OCI-LY3 (cell line): Measurements from ENCODE around the gene CPZ.

Experiments
- H2AFZ ChIP-seq: fragments of 200-600, 300-600 bp; shearing (Covaris generic); 2 replicates; pipeline ENCODE4 v1.6.0; 2014; ENCODE audit warnings: antibody characterized with exemption, low read depth, low read length
- H3K27ac ChIP-seq: fragments of 200-600, 300-600 bp; sonication (generic); 2 replicates; pipeline ENCODE4 v1.5.1; 2014; ENCODE audit warnings: mild to moderate bottlenecking, low read length, moderate library complexity, mixed read lengths
- H3K27me3 ChIP-seq: fragments of 200-600, 300-600 bp; sonication (generic); 2 replicates; pipeline ENCODE4 v1.6.1; 2014; ENCODE audit warnings: low read depth, low read length, mixed read lengths
- H3K36me3 ChIP-seq: fragments of 200-600, 300-600 bp; sonication (generic); replicated peaks from 2 replicates; pipeline ENCODE3; 2014; ENCODE audit warnings: low read depth, low read length, mixed read lengths
- H3K4me1 ChIP-seq: fragments of 300-600, 200-600 bp; sonication (generic); 2 replicates; pipeline ENCODE4 v1.6.1; 2014; ENCODE audit warnings: low read length, mixed read lengths
- H3K4me2 ChIP-seq: fragments of 200-600, 300-600 bp; sonication (generic); 2 replicates; pipeline ENCODE4 v1.6.1; 2014; ENCODE audit warnings: low read length, mixed read lengths
- H3K4me3 ChIP-seq: fragments of 300-600, 200-600 bp; sonication (generic); 2 replicates; pipeline ENCODE4 v1.5.1; 2014; ENCODE audit warnings: antibody characterized with exemption, mild to moderate bottlenecking, low read length, moderate library complexity
- H3K79me2 ChIP-seq: fragments of 300-600, 200-600 bp; shearing (Covaris generic); 2 replicates; pipeline ENCODE4 v1.6.1; 2014; ENCODE audit warnings: mild to moderate bottlenecking, low read length, mixed read lengths
- H3K9ac ChIP-seq: fragments of 300-600, 200-600 bp; shearing (Covaris generic); 2 replicates; pipeline ENCODE4 v1.6.0; 2014; ENCODE audit warnings: mild to moderate bottlenecking, low read length, moderate library complexity
- H3K9me3 ChIP-seq: fragments of 200-600, 300-600 bp; shearing (Covaris generic); 2 replicates; pipeline ENCODE4 v1.6.1; 2014; ENCODE audit warnings: low read length, mixed read lengths; ENCODE audit not compliant: insufficient read depth
- H4K20me1 ChIP-seq: fragments of 200-600, 300-600 bp; sonication (generic); 2 replicates; pipeline ENCODE4 v1.6.1; 2016; ENCODE audit warnings: low read length, mixed read lengths; ENCODE audit not compliant: insufficient read depth
- CTCF ChIP-seq: fragments of 200-600, 300-600 bp; sonication (generic); IDR thresholded peaks from 2 replicates; pipeline ENCODE4 v1.5.1; 2014; ENCODE audit warnings: antibody characterized with exemption, low read length, low read depth
- EZH2phosphoT487 ChIP-seq: fragments of 200-600 bp; shearing (Covaris generic); IDR thresholded peaks from 2 replicates; pipeline ENCODE4 v1.6.1; 2018; ENCODE audit warnings: antibody characterized with exemption, mixed run types, low read depth

Gene CPZ

GRCh38 chr4:8589336-8589735 is 3.2 kb upstream of the CPZ start:
- H3K4me2 ChIP-seq, result no peak overlapping the region
- TF ChIP-seq EZH2phosphoT487 (no peak), CTCF (no peak)

GRCh38 chr4:8589823-8590545 is 2.6 kb upstream of the CPZ start:
- no peaks in the 10 kb centered on the region; the same call in 1 of the 2 replicates for H3K27me3 ChIP-seq
- no peak overlapping the region for H3K9ac ChIP-seq
- no peak overlapping the region for H3K4me3 ChIP-seq
- H3K4me1 ChIP-seq, result no peaks in the 10 kb centered on the region
- H3K4me2 ChIP-seq, result no peak overlapping the region
- no peak overlapping the region for H2AFZ ChIP-seq
- H3K27ac ChIP-seq, result no peak overlapping the region
- H3K9me3 ChIP-seq, result no peaks in the 10 kb centered on the region
- H3K36me3 ChIP-seq, result no peaks in the 10 kb centered on the region
- no peak for TF ChIP-seq CTCF
- no peak for TF ChIP-seq EZH2phosphoT487
- H4K20me1 ChIP-seq, result no peaks in the 10 kb centered on the region
- no peaks in the 10 kb centered on the region for H3K79me2 ChIP-seq

More at GRCh38 chr4:8589336-8589735, 3.2 kb upstream of the CPZ start:
- no peaks in the 10 kb centered on the region for H3K4me1 ChIP-seq
- H3K4me3 ChIP-seq, result no peak overlapping the region
- no peak overlapping the region for H3K9ac ChIP-seq
- no peaks in the 10 kb centered on the region for H3K79me2 ChIP-seq
- H3K27me3 ChIP-seq, result no peaks in the 10 kb centered on the region; the same call in 1 of the 2 replicates
- H2AFZ ChIP-seq, result no peak overlapping the region
- no peaks in the 10 kb centered on the region for H3K36me3 ChIP-seq
- no peak overlapping the region for H3K27ac ChIP-seq
- no peaks in the 10 kb centered on the region for H4K20me1 ChIP-seq
- H3K9me3 ChIP-seq, result no peaks in the 10 kb centered on the region

GRCh38 chr4:8590546-8590880 is 2.1 kb upstream of the CPZ start:
- Histone ChIP-seq H3K79me2 (no peaks in the 10 kb centered on the region), H3K27me3 (no peaks in the 10 kb centered on the region; the same call in 1 of the 2 replicates), H3K4me1 (no peaks in the 10 kb centered on the region), H3K36me3 (no peaks in the 10 kb centered on the region), H2AFZ (no peak overlapping the region), H3K27ac (no peak overlapping the region), H3K4me3 (no peak overlapping the region), H3K9me3 (no peaks in the 10 kb centered on the region), H3K9ac (no peak overlapping the region), H3K4me2 (no peak overlapping the region), H4K20me1 (no peaks in the 10 kb centered on the region)
- TF ChIP-seq CTCF, result no peak
- TF ChIP-seq EZH2phosphoT487, result no peak

- no peaks in the 10 kb centered on the region for H3K9me3 ChIP-seq
- H3K4me2 ChIP-seq, result no peak overlapping the region
- no peaks in the 10 kb centered on the region; the same call in 1 of the 2 replicates for H3K27me3 ChIP-seq
- H3K4me1 ChIP-seq, result no peaks in the 10 kb centered on the region
- no peak for TF ChIP-seq EZH2phosphoT487
- no peak for TF ChIP-seq CTCF
- H3K79me2 ChIP-seq, result no peaks in the 10 kb centered on the region
- H3K4me3 ChIP-seq, result no peak overlapping the region
- H3K27ac ChIP-seq, result no peak overlapping the region
- H3K9ac ChIP-seq, result no peak overlapping the region
- H3K36me3 ChIP-seq, result no peaks in the 10 kb centered on the region
- no peaks in the 10 kb centered on the region for H4K20me1 ChIP-seq
- no peak overlapping the region for H2AFZ ChIP-seq
These were observed 1.5 kb upstream of the CPZ start for GRCh38 chr4:8591114-8591513.
